Measurements from ENCODE around the gene STXBP6.

GRCh38 chr14:25053585-25053984 lies 3.6 kb upstream of the STXBP6 start:
- no peak for TF ChIP-seq POLR2AphosphoS5 (IDR thresholded peaks at IDR 0.05; ENCODE audit: low read depth, low read length)
- TF ChIP-seq SIN3A (IDR thresholded peaks at IDR 0.05; ENCODE audit: borderline replicate concordance, insufficient read depth, low read length): no peak
- no peak for TF ChIP-seq TAF1 (IDR thresholded peaks at IDR 0.05; ENCODE audit: borderline replicate concordance, insufficient read depth, low read length)
